Measurements from ENCODE around the gene TICRR. TPM values are rescaled to one million over a fixed set of nuclear protein-coding genes. Genes with fewer than 3 reads are reported as not detected.

TICRR gene
- total and polyA plus RNA-seq, 4 donors: under 0.01 to 7.3 (median 0.15) TPM

- Histone ChIP-seq H3K36me3 (ENCODE audit: control insufficient read depth in 4 of 4, insufficient read depth in 3 of 4, low read depth in 1 of 4, low read length in 3 of 4) (no peaks in the 10 kb centered on the region), H3K9ac (ENCODE audit: low read depth in 1 of 2, low read length in 2 of 2) (no peak overlapping the region), H3K4me3 (ENCODE audit: low read depth in 1 of 3, low read length in 3 of 3) (no peak overlapping the region), H3K27me3 (ENCODE audit: control insufficient read depth in 4 of 4, insufficient read depth in 4 of 4, low read length in 3 of 4) (no peaks in the 10 kb centered on the region), H3K27ac (ENCODE audit: low read depth in 1 of 2, low read length in 2 of 2) (no peak overlapping the region), H3K9me3 (ENCODE audit: control insufficient read depth in 4 of 4, low read length in 3 of 4) (no peaks in the 10 kb centered on the region), H3K4me1 (ENCODE audit: control insufficient read depth in 4 of 4, insufficient read depth in 4 of 4, low read length in 3 of 4) (no peaks in the 10 kb centered on the region)
- DNase-seq (ENCODE audit: low spot score): no peak
- TF ChIP-seq ATF3 (IDR thresholded peaks at IDR 0.05): no peak
- no peak for TF ChIP-seq YY1 (IDR thresholded peaks at IDR 0.05)
- TF ChIP-seq FOXA2 (IDR thresholded peaks at IDR 0.05): no peak
- no peak for TF ChIP-seq ZBTB33 (IDR thresholded peaks at IDR 0.05)
- TF ChIP-seq GABPA (IDR thresholded peaks at IDR 0.05 in 1 of 2, conservative IDR thresholded peaks at IDR 0.05 in 1 of 2): no peak
- no peak for TF ChIP-seq HNF4A (conservative IDR thresholded peaks at IDR 0.05)
- TF ChIP-seq SP1 (IDR thresholded peaks at IDR 0.05): no peak
- no peak for TF ChIP-seq EGR1 (IDR thresholded peaks at IDR 0.05; ENCODE audit: low read depth in 2 of 2)
- no peak for TF ChIP-seq RXRA (IDR thresholded peaks at IDR 0.05)
- no peak for TF ChIP-seq REST (IDR thresholded peaks at IDR 0.05)
- TF ChIP-seq FOXA1 (IDR thresholded peaks at IDR 0.05): no peak
- no peak for TF ChIP-seq JUND (IDR thresholded peaks at IDR 0.05)
- no peak for TF ChIP-seq CTCF (IDR thresholded peaks at IDR 0.05; ENCODE audit: low read depth, low read length, missing input control)
- no peak for TF ChIP-seq NR2F2 (IDR thresholded peaks at IDR 0.05)
- no peak for TF ChIP-seq RAD21 (IDR thresholded peaks at IDR 0.05)
- no peak for TF ChIP-seq MAX (IDR thresholded peaks at IDR 0.05)
- TF ChIP-seq HNF4G (IDR thresholded peaks at IDR 0.05): no peak
- no peak for TF ChIP-seq TAF1 (conservative IDR thresholded peaks at IDR 0.05)
- 84% methylated on average over 5 of the region's 5 CpGs for WGBS
These were observed 16.6 kb downstream of the TICRR start for GRCh38 chr15:89591834-89592233.

Data from liver (tissue), 9 donors.